HT-29 (cell line): ENCODE measurements around the gene PRPF18. TPM values are rescaled to one million over a fixed set of nuclear protein-coding genes. Genes with fewer than 3 reads are reported as not detected.

Experiments
- DNase-seq: peaks from one replicate; pipeline ENCODE4 v3.0.0-alpha.2; 2015; ENCODE audit warnings: low spot score
- total RNA-seq: library from RNA; depleted of rRNA; stranded (reverse); fragments of >200 nt; shearing (Covaris generic); gene quantifications from 2 replicates; pipeline ENCODE4 v1.2.3, GENCODE V29; 2014; rRNA removed

PRPF18 gene
- total RNA-seq, 1 experiment from 2014 or later, result 15.2 TPM

GRCh38 chr10:13668126-13668525 is 81.4 kb downstream of the PRPF18 start:
- no peak for DNase-seq

GRCh38 chr10:13669182-13669855 is 82.6 kb downstream of the PRPF18 start:
- no peak for DNase-seq

- no peak for DNase-seq
Measured at GRCh38 chr10:13669901-13670300, 83.1 kb downstream of the PRPF18 start.

- DNase-seq, result no peak
Measured at GRCh38 chr10:13670311-13670710, 83.5 kb downstream of the PRPF18 start.

- no peak for DNase-seq
Measured at GRCh38 chr10:13671904-13672303, 85.1 kb downstream of the PRPF18 start.

GRCh38 chr10:13672548-13672947 is 85.8 kb downstream of the PRPF18 start:
- no peak for DNase-seq

- DNase-seq, result no peak
Measured at GRCh38 chr10:13673156-13673555, 86.4 kb downstream of the PRPF18 start.

- no peak for DNase-seq
Measured at GRCh38 chr10:13674645-13675588, 88.2 kb downstream of the PRPF18 start.

GRCh38 chr10:13678101-13678843 is 91.5 kb downstream of the PRPF18 start:
- DNase-seq, result no peak

Other genes with a start within 250 kb of the PRPF18 start
- 53.8 and 58.8 TPM in 2 replicates for gene SEPHS1, start 238.7 kb upstream of the PRPF18 start, total RNA-seq
- gene BEND7, start 58.0 kb upstream of the PRPF18 start, total RNA-seq, result 0.13 and 0.31 TPM in 2 replicates